ENCODE results near the gene ELAPOR1. TPM values are rescaled to one million over a fixed set of nuclear protein-coding genes. Genes with fewer than 3 reads are reported as not detected.

The ELAPOR1 gene
- total and polyA plus RNA-seq, 2 of the 4 experiments (the other 2 are of a cell fraction): 0.54 to 1.6 TPM

GRCh38 chr1:109140392-109140791 is 26.5 kb downstream of the ELAPOR1 start:
- Histone ChIP-seq H3K14ac (replicated peaks; ENCODE audit: low read depth, low read length) (no peak overlapping the region), H2AK5ac (ENCODE audit: low read depth, low read length) (no peak overlapping the region), H3K36me3 (ENCODE audit: control insufficient read depth, insufficient read depth, low read length) (no peaks in the 10 kb centered on the region), H3K4me1 (ENCODE audit: control insufficient read depth, insufficient read depth, low read length) (no peaks in the 10 kb centered on the region), H2BK15ac (ENCODE audit: low read depth, low read length) (no peak overlapping the region), H4K91ac (ENCODE audit: insufficient read depth, low read depth, low read length) (no peak overlapping the region), H3K9ac (ENCODE audit: low read depth, low read length) (no peak overlapping the region), H2AK9ac (replicated peaks; ENCODE audit: low read depth, low read length, poor library complexity) (no peak overlapping the region), H2AFZ (replicated peaks; ENCODE audit: low read length, poor library complexity) (no peak overlapping the region), H3K27ac (ENCODE audit: insufficient read depth, low read length) (no peak overlapping the region), H3K4ac (ENCODE audit: low read depth, low read length) (no peak overlapping the region), H2BK5ac (ENCODE audit: low read depth, low read length, poor library complexity, severe bottlenecking) (no peak overlapping the region), H3K4me2 (ENCODE audit: low read depth, low read length) (no peak overlapping the region), H4K20me1 (ENCODE audit: insufficient read depth, low read length) (no peaks in the 10 kb centered on the region), H3K9me3 (ENCODE audit: control insufficient read depth, insufficient read depth, low read length) (no peaks in the 10 kb centered on the region), H3K18ac (ENCODE audit: low read depth, low read length) (no peak overlapping the region), H2BK20ac (ENCODE audit: low read depth, low read length) (no peak overlapping the region), H2BK120ac (ENCODE audit: low read depth, low read length) (no peak overlapping the region), H3K79me1 (ENCODE audit: low read depth in 1 of 2, low read length in 2 of 2) (no peaks in the 10 kb centered on the region), H4K5ac (ENCODE audit: low read depth, low read length) (no peak overlapping the region), H3K9me1 (ENCODE audit: insufficient read depth, low read length) (no peaks in the 10 kb centered on the region), H4K8ac (ENCODE audit: low read depth in 2 of 2, low read length in 2 of 2) (no peak overlapping the region), H3K27me3 (ENCODE audit: control insufficient read depth, insufficient read depth, low read length) (no peaks in the 10 kb centered on the region), H3K23ac (ENCODE audit: low read depth, low read length) (no peak overlapping the region), H3K4me3 (ENCODE audit: insufficient read depth, low read depth, low read length) (no peak overlapping the region), H3K56ac (ENCODE audit: extremely low read depth, insufficient read depth, low read length) (no peak overlapping the region)
- ChIA-PET POLR2A (ENCODE audit: unreplicated experiment) (no interaction called here), CTCF (interaction anchor here (0.7 kb wide), 1 partner anchor 145 kb away, joined by 4 read pairs; no protein-coding TSS in a partner anchor)
- no peak for ATAC-seq (ENCODE audit: low read depth)
- WGBS, 2 experiments (ENCODE audit: extremely low coverage in 2 of 2, insufficient read length in 1 of 2): 90% methylated on average over 2 of the region's 3 CpGs; no CpG with 5 or more reads in 1 of the 2 experiments
- in situ Hi-C loops (cut with MboI; ENCODE audit: low sequenced_read_pairs) (no loop called here), intact Hi-C loops (cut with micrococcal nuclease) (no loop called here), dilution Hi-C loops (cut with HindIII; ENCODE audit: low sequenced_read_pairs, unreplicated experiment) (no loop called here)
- DNase-seq: no peak
- BruUV-seq (replicated peaks): no TSS peak
- no peak for TF ChIP-seq RCOR1 (IDR thresholded peaks at IDR 0.05; ENCODE audit: insufficient replicate concordance, low read length)
- TF ChIP-seq POLR2A (IDR thresholded peaks at IDR 0.05; ENCODE audit: low read depth, low read length): no peak
- no peak for TF ChIP-seq MAZ (IDR thresholded peaks at IDR 0.05; ENCODE audit: borderline replicate concordance, low read depth, low read length)
- TF ChIP-seq CTCF (conservative IDR thresholded peaks at IDR 0.05; ENCODE audit: low read depth, low read length): no peak
- no peak for TF ChIP-seq ELK1 (IDR thresholded peaks at IDR 0.05; ENCODE audit: borderline replicate concordance, low read depth, low read length)
- TF ChIP-seq RFX5 (IDR thresholded peaks at IDR 0.05; ENCODE audit: low read depth, low read length): no peak
- TF ChIP-seq NFE2L2 (IDR thresholded peaks at IDR 0.05; ENCODE audit: low read depth, low read length): no peak
- TF ChIP-seq MXI1 (IDR thresholded peaks at IDR 0.05; ENCODE audit: borderline replicate concordance, low read depth, low read length): no peak
- TF ChIP-seq SMC3 (IDR thresholded peaks at IDR 0.05; ENCODE audit: low read depth, low read length): no peak
- no peak for TF ChIP-seq USF2 (IDR thresholded peaks at IDR 0.05; ENCODE audit: low read depth, low read length)
- TF ChIP-seq CHD1 (IDR thresholded peaks at IDR 0.05; ENCODE audit: low read depth, low read length): no peak
- TF ChIP-seq CEBPB (IDR thresholded peaks at IDR 0.05; ENCODE audit: low read depth, low read length): no peak

Data from IMR-90 (cell line).